Naive thymus-derived CD4-positive, alpha-beta T cell (primary cell): ENCODE data around the gene ANKRD66. TPM values are rescaled to one million over a fixed set of nuclear protein-coding genes. Genes with fewer than 3 reads are reported as not detected.

Experiments used
- ATAC-seq: fragments of 150-1000 bp; cut with Tn5 transposase; 2 replicates; pipeline ENCODE4 v1.10.0; 2021; ENCODE audit warnings: mild to moderate bottlenecking, moderate library complexity
- CTCF ChIA-PET: fragments of 350-600 bp; sonication (Branson Sonifier 250); formaldehyde crosslinking; loops from one replicate; lab custom pipeline; 2021; ENCODE audit warnings: antibody characterized with exemption; lab: Charles Lee
- POLR2A ChIA-PET: fragments of 350-600 bp; sonication (Branson Sonifier 250); formaldehyde crosslinking; loops from one replicate; lab custom pipeline; 2021; ENCODE audit warnings: antibody characterized with exemption, inconsistent platforms; lab: Charles Lee
- DNase-seq, 9 donors: peaks; one replicate each; pipeline versions ENCODE4 v3.0.0 to v3.0.0-alpha.2; 2020 to 2022; ENCODE audit warnings: mixed read lengths in 1 of 9
- H3K27ac ChIP-seq: one replicate; pipeline ENCODE4 v1.7.0; 2013; ENCODE audit warnings: mild to moderate bottlenecking, low read depth, low read length, moderate library complexity
- H3K27me3 ChIP-seq, 2 donors: one replicate each; pipeline ENCODE4 v1.7.0; 2013; ENCODE audit warnings: low read length in 2 of 2, mild to moderate bottlenecking in 2 of 2, moderate library complexity in 2 of 2; ENCODE audit not compliant: control insufficient read depth in 2 of 2, insufficient read depth in 2 of 2
- H3K36me3 ChIP-seq, 3 experiments: 1 replicate in 2 of 3; 2 replicates in 1 of 3; pipeline ENCODE4 v1.7.0; 2013; ENCODE audit warnings: low read length in 3 of 3, mild to moderate bottlenecking in 3 of 3, moderate library complexity in 1 of 3; ENCODE audit not compliant: insufficient read depth in 3 of 3, control insufficient read depth in 2 of 3
- H3K4me1 ChIP-seq, 2 donors: one replicate each; pipeline ENCODE4 v1.7.0; 2013; ENCODE audit warnings: low read length in 2 of 2, mild to moderate bottlenecking in 2 of 2, moderate library complexity in 1 of 2; ENCODE audit not compliant: control insufficient read depth in 2 of 2, insufficient read depth in 2 of 2
- H3K4me3 ChIP-seq: 2 replicates; pipeline ENCODE4 v1.7.0; 2013; ENCODE audit warnings: mild to moderate bottlenecking, low read length
- H3K9me3 ChIP-seq, 3 experiments: 1 replicate in 2 of 3; 2 replicates in 1 of 3; pipeline ENCODE4 v1.7.0; 2013; ENCODE audit warnings: low read length in 3 of 3; ENCODE audit not compliant: control insufficient read depth in 2 of 3
- H3K27ac Mint-ChIP-seq, 9 donors: one replicate each; pipeline ENCODE4 v1.8.0; 2020 to 2022; ENCODE audit warnings: mixed read lengths in 9 of 9, mild to moderate bottlenecking in 8 of 9, moderate library complexity in 5 of 9, inconsistent platforms in 2 of 9
- H3K27me3 Mint-ChIP-seq, 5 donors: one replicate each; pipeline ENCODE4 v1.8.0; 2021 to 2022; ENCODE audit warnings: mixed read lengths in 5 of 5, mild to moderate bottlenecking in 1 of 5
- H3K36me3 Mint-ChIP-seq, 5 donors: one replicate each; pipeline ENCODE4 v1.8.0; 2020 to 2022; ENCODE audit warnings: mixed read lengths in 5 of 5, mild to moderate bottlenecking in 3 of 5, inconsistent platforms in 1 of 5
- H3K4me1 Mint-ChIP-seq, 7 donors: one replicate each; pipeline ENCODE4 v1.8.0; 2020 to 2022; ENCODE audit warnings: mixed read lengths in 7 of 7, mild to moderate bottlenecking in 3 of 7, inconsistent platforms in 1 of 7
- H3K4me3 Mint-ChIP-seq, 10 donors: one replicate each; pipeline ENCODE4 v1.8.0; 2020 to 2022; ENCODE audit warnings: mild to moderate bottlenecking in 10 of 10, mixed read lengths in 10 of 10, moderate library complexity in 6 of 10, inconsistent platforms in 2 of 10
- H3K9me3 Mint-ChIP-seq, 11 donors: one replicate each; pipeline ENCODE4 v1.8.0; 2020 to 2022; ENCODE audit warnings: mixed read lengths in 11 of 11, mild to moderate bottlenecking in 4 of 11, inconsistent platforms in 1 of 11, moderate library complexity in 1 of 11
- intact Hi-C, 2 donors: fragments of 100-400 bp; cut with micrococcal nuclease; formaldehyde crosslinking; loops; one replicate each; pipeline ENCODE4 v1.15.1; 2023
- polyA plus RNA-seq, 2 donors: library from polyadenylated mRNA; unstranded; fragments of 300-500 nt; fragmentation: Illumina TruSeq; gene quantifications; one replicate each; pipeline ENCODE4 v1.2.3, GENCODE V29; 2021
- total RNA-seq, 6 experiments: library from RNA in 5 of 6; stranded (reverse) in 5 of 6; gene quantifications; 1 replicate in 5 of 6; 2 replicates in 1 of 6; pipeline ENCODE4 v1.2.3 and lab custom pipeline; 2021 to 2026

ANKRD66 gene
- total RNA-seq = not detected
- not detected for polyA plus RNA-seq
- total RNA-seq (lab: John Stamatoyannopoulos, UW) = not detected

DNA sequence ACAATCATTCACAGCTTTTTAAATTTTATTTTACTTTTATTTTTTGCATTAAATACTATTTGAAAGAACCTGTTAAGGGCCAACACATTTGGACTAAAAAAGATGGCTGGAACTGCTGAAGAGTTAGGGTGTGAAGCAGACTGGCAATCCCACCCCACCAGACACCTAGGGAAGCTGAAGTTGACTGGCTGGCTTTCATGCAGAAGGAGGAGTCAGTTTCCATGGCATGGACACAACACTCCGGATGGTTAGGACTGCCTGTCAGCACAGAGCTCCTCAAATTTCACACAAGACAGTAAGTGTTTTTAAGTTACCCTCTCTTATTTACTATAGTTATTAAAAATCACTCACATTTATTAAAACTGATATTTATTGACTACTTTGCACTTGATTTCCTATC is at the start of gene ANKRD66:
Gene ANKRD66, plus strand, starts transcription at position 238 of the 400 bp plus-strand sequence. CDS start 5,016 bp downstream, outside the sequence.
- Histone ChIP-seq H3K36me3 (no peaks in the 10 kb centered on the region), H3K4me3 (no peak within 1 kb of the TSS), H3K27ac (no peak within 1 kb of the TSS), H3K27me3 (no peaks in the 10 kb centered on the region), H3K9me3 (no peaks in the 10 kb centered on the region), H3K4me1 (no peaks in the 10 kb centered on the region)
- DNase-seq = no peak
- H3K4me3 Mint-ChIP-seq = no peak within 1 kb of the TSS
- ChIA-PET POLR2A (no interaction called here), CTCF (no interaction called here)
- no peaks in the 10 kb centered on the region for H3K4me1 Mint-ChIP-seq
- H3K27ac Mint-ChIP-seq = peak within 1 kb of the TSS in 1 of 9 donors; percentile 17
- no peaks in the 10 kb centered on the region for H3K36me3 Mint-ChIP-seq
- peaks cover 0 to 25% (median 20%) of the 10 kb centered on the region in 5 donors for H3K27me3 Mint-ChIP-seq
- intact Hi-C loops = no loop called here
- peaks cover 0 to 8% (median 0%) of the 10 kb centered on the region in 11 donors for H3K9me3 Mint-ChIP-seq
- no peak for ATAC-seq

DNA sequence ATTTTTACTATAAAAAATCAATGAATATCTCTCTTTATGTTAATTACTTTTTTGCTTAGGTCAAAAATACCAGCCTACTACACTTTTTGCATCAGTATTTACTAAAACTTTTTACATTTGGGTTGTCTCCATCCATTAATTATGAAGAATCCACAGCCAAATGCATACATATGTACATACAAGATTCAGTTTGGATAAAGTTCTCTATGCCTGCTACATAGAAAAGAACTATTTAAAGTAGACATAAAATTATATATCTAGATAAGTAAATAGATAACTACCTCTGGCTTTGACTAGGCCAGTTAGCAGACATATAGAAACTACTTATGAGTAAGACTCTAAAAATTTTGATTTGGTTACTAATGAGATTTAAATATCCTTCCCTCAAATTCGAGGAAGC is 46.8 kb upstream of the ANKRD66 start:
- no peak overlapping the region for H3K27ac Mint-ChIP-seq
- CTCF ChIA-PET = no interaction called here

DNA sequence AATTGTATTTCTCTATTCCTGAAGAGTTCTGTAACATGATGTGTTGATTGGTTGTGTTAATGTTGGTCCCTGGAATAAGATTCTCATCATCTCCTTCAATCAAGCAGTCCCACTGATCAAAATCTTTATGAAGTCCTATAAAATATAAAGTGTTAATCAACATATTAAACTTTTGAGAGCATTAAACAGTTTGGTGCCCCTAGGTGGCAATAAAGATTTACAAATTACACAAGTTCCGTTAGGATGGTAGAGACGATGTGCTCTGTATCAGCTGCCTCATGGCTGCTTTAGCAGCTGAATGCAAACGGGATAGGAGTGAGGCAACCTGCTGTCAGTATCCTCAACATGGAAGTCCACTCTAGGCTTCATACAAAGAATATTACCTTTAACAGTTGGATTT is 42.2 kb upstream of the ANKRD66 start:
- CTCF ChIA-PET = no interaction called here
- intact Hi-C loops = no loop called here
- POLR2A ChIA-PET = no interaction called here

More for the DNA sequence above, 46.8 kb upstream of the ANKRD66 start:
- H3K4me1 ChIP-seq = no peaks in the 10 kb centered on the region
- no peak for ATAC-seq
- Mint-ChIP-seq H3K4me3 (no peak overlapping the region), H3K4me1 (no peaks in the 10 kb centered on the region), H3K36me3 (no peaks in the 10 kb centered on the region), H3K27me3 (peaks cover 25 to 42% (median 31%) of the 10 kb centered on the region in 5 donors), H3K9me3 (peaks cover 0 to 3% (median 0%) of the 10 kb centered on the region in 11 donors)
- no peaks in the 10 kb centered on the region for H3K27me3 ChIP-seq
- H3K9me3 ChIP-seq = no peaks in the 10 kb centered on the region
- no peak for DNase-seq
- H3K27ac ChIP-seq = no peak overlapping the region
- intact Hi-C loops = no loop called here
- H3K4me3 ChIP-seq = no peak overlapping the region
- no peaks in the 10 kb centered on the region for H3K36me3 ChIP-seq
- POLR2A ChIA-PET = no interaction called here

DNA sequence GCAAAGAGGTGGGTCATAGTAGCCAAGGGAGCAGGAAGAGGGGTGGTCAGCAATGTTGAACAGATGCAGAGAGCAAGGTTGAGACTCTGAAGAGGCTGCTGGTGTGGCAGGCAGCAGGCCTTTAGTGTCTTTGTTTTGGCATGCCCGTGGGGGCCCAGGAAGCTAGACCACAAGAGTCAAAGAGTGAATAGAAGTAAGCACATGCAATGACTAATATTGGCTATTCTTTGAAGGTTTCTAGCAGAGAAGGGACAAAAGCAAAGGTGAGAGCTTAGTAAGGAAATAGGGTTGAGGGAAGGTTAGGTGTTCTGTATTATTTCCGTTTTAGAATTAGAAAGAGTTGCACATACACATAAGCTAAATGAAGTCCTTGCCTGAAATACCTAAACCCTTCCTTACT is 40.3 kb upstream of the ANKRD66 start:
- Histone ChIP-seq H3K27ac (no peak overlapping the region), H3K27me3 (no peaks in the 10 kb centered on the region), H3K4me1 (no peaks in the 10 kb centered on the region), H3K4me3 (no peak overlapping the region), H3K36me3 (no peaks in the 10 kb centered on the region), H3K9me3 (no peaks in the 10 kb centered on the region)
- Mint-ChIP-seq H3K4me3 (no peak overlapping the region), H3K4me1 (no peaks in the 10 kb centered on the region), H3K9me3 (peaks cover 0 to 2% (median 0%) of the 10 kb centered on the region in 11 donors), H3K27ac (peak overlapping the region in 1 of 9 donors; percentile 11), H3K27me3 (peaks cover 19 to 48% (median 36%) of the 10 kb centered on the region in 5 donors), H3K36me3 (no peaks in the 10 kb centered on the region)
- DNase-seq (no peak), ATAC-seq (no peak)
- CTCF ChIA-PET = no interaction called here
- POLR2A ChIA-PET = no interaction called here
- intact Hi-C loops = no loop called here

More for the DNA sequence above, 42.2 kb upstream of the ANKRD66 start:
- no peak overlapping the region for H3K4me3 Mint-ChIP-seq
- DNase-seq = no peak
- Histone ChIP-seq H3K9me3 (no peaks in the 10 kb centered on the region), H3K36me3 (no peaks in the 10 kb centered on the region), H3K27ac (no peak overlapping the region), H3K27me3 (no peaks in the 10 kb centered on the region), H3K4me1 (no peaks in the 10 kb centered on the region), H3K4me3 (no peak overlapping the region)
- peaks cover 0 to 2% (median 0%) of the 10 kb centered on the region in 11 donors for H3K9me3 Mint-ChIP-seq
- H3K27me3 Mint-ChIP-seq = peaks cover 21 to 46% (median 39%) of the 10 kb centered on the region in 5 donors
- H3K4me1 Mint-ChIP-seq = no peaks in the 10 kb centered on the region
- ATAC-seq = peak; percentile 44
- H3K36me3 Mint-ChIP-seq = no peaks in the 10 kb centered on the region
- no peak overlapping the region for H3K27ac Mint-ChIP-seq

DNA sequence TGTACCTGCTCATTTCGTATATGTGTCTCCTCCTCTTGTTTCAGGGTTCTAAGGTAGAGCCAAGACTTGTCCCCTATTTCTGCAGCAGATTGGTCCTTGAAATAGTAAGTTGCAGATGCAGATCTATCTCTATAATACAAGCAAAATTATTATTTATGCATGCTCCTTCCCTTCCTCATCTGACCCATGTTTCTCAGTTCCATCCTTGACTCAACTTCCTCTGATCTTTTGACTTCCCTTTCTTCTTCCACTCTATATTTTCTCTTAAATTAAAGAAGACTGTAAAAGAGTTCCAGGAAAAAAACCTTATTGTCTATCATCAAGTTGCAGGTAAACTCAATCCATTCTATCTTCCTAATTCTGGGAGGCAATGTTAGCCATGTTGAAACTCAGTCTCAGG is 35.2 kb upstream of the ANKRD66 start:
- ChIA-PET POLR2A (no interaction called here), CTCF (no interaction called here)
- H3K4me3 ChIP-seq = no peak overlapping the region
- ATAC-seq (no peak), DNase-seq (no peak)
- intact Hi-C loops = no loop called here
- H3K27me3 ChIP-seq = no peaks in the 10 kb centered on the region
- H3K9me3 Mint-ChIP-seq = peaks cover 0 to 5% (median 0%) of the 10 kb centered on the region in 11 donors
- H3K27ac ChIP-seq = no peak overlapping the region
- H3K9me3 ChIP-seq = no peaks in the 10 kb centered on the region
- peaks cover 0 to 32% (median 22%) of the 10 kb centered on the region in 5 donors for H3K27me3 Mint-ChIP-seq
- H3K36me3 ChIP-seq = no peaks in the 10 kb centered on the region
- no peaks in the 10 kb centered on the region for H3K4me1 Mint-ChIP-seq
- no peaks in the 10 kb centered on the region for H3K36me3 Mint-ChIP-seq
- no peaks in the 10 kb centered on the region for H3K4me1 ChIP-seq
- H3K4me3 Mint-ChIP-seq = no peak overlapping the region
- H3K27ac Mint-ChIP-seq = no peak overlapping the region

DNA sequence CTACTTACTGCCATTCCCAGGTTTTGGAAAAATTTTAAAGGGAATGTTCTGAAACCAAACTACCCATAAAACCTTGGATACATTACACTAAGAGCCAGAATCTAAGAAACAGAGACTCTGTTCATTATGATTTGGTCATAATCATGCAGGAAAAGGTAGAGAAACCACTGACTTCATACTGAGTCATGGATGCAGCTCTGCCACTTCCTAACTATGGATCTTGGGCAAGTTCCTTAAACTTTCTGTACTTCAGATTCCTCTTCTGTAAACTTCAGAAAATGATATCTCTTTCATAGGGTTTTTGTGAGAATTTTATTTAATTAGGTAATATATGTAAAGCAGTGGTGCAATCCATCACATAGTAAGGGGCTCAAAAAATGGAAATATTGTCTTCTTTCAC is 31.6 kb upstream of the ANKRD66 start:
- Histone ChIP-seq H3K9me3 (no peaks in the 10 kb centered on the region), H3K27me3 (no peaks in the 10 kb centered on the region), H3K4me1 (no peaks in the 10 kb centered on the region), H3K4me3 (no peak overlapping the region), H3K36me3 (no peaks in the 10 kb centered on the region), H3K27ac (no peak overlapping the region)
- Mint-ChIP-seq H3K9me3 (peaks cover 0 to 7% (median 0%) of the 10 kb centered on the region in 11 donors), H3K36me3 (peaks cover 0 to 11% (median 0%) of the 10 kb centered on the region in 5 donors), H3K4me1 (peaks cover 0 to 3% (median 0%) of the 10 kb centered on the region in 7 donors), H3K27ac (no peak overlapping the region), H3K4me3 (no peak overlapping the region), H3K27me3 (peaks cover 5 to 29% (median 19%) of the 10 kb centered on the region in 5 donors)
- POLR2A ChIA-PET = no interaction called here
- ATAC-seq (peak; percentile 72), DNase-seq (no peak)
- CTCF ChIA-PET = no interaction called here
- intact Hi-C loops = no loop called here

DNA sequence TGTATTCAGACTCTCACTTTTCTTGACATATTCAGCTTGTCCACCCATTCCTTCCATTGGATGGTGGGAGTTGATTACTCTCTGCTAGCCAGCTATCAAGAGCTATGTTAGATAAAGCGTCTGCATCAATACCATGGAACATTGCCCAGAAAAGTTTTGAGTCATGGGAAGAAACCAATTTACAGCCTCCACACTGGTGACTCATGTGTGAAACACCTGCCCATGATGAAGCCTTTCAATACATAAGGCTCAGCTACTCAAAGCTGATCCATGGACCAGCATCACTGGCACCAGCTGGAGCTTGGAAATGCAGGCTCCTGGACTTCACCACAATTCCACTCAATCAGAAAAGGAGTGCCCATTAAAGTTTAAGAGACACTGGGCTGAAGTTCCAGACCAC is 27.6 kb upstream of the ANKRD66 start:
- Mint-ChIP-seq H3K4me3 (no peak overlapping the region), H3K4me1 (peaks cover 0 to 3% (median 0%) of the 10 kb centered on the region in 7 donors), H3K36me3 (peaks cover 0 to 11% (median 0%) of the 10 kb centered on the region in 5 donors), H3K27me3 (peaks cover 5 to 45% (median 30%) of the 10 kb centered on the region in 5 donors), H3K9me3 (peaks cover 0 to 7% (median 0%) of the 10 kb centered on the region in 11 donors), H3K27ac (no peak overlapping the region)
- ChIA-PET CTCF (no interaction called here), POLR2A (no interaction called here)
- no peaks in the 10 kb centered on the region for H3K9me3 ChIP-seq
- DNase-seq (no peak), ATAC-seq (no peak)
- H3K4me1 ChIP-seq = no peaks in the 10 kb centered on the region
- H3K27ac ChIP-seq = no peak overlapping the region
- H3K4me3 ChIP-seq = no peak overlapping the region
- intact Hi-C loops = no loop called here
- H3K36me3 ChIP-seq = no peaks in the 10 kb centered on the region
- no peaks in the 10 kb centered on the region for H3K27me3 ChIP-seq
